HUES64 (cell line): Measurements from ENCODE around the gene SLC48A1.

ENCODE experiments used
- H3K27ac ChIP-seq: 2 replicates; pipeline ENCODE4 v1.7.0; 2013; ENCODE audit warnings: low read depth, low read length, inconsistent platforms
- H3K27me3 ChIP-seq: 2 replicates; pipeline ENCODE4 v1.6.1; 2013; ENCODE audit warnings: mild to moderate bottlenecking, low read length; ENCODE audit not compliant: insufficient read depth
- H3K36me3 ChIP-seq: 2 replicates; pipeline ENCODE4 v1.6.1; 2013; ENCODE audit warnings: mild to moderate bottlenecking, low read length; ENCODE audit not compliant: insufficient read depth
- H3K4me1 ChIP-seq: 2 replicates; pipeline ENCODE4 v1.6.1; 2013; ENCODE audit warnings: mild to moderate bottlenecking, low read length, moderate library complexity; ENCODE audit not compliant: insufficient read depth
- H3K4me3 ChIP-seq: 2 replicates; pipeline ENCODE4 v1.5.1; 2013; ENCODE audit warnings: mild to moderate bottlenecking, low read length, moderate library complexity
- H3K9ac ChIP-seq: 2 replicates; pipeline ENCODE4 v1.6.1; 2013; ENCODE audit warnings: mild to moderate bottlenecking, low read depth, low read length
- H3K9me3 ChIP-seq: 2 replicates; pipeline ENCODE4 v1.6.1; 2013; ENCODE audit warnings: low read depth, low read length; ENCODE audit not compliant: insufficient read depth
- WGBS: fragments of 150-250, 120-280 bp; methylation state at CpG from one replicate; pipeline ENCODE4 v1.1.7; 2013; ENCODE audit warnings: missing lambda C conversion rate; 5-methylcytosine and 5-hydroxymethylcytosine counted together

The SLC48A1 gene

GRCh38 chr12:47773858-47774580 lies 981 bp downstream of the SLC48A1 start:
- H3K9ac ChIP-seq: peak overlapping the region; percentile 63; the same call in 1 of the 2 replicates
- H3K36me3 ChIP-seq: no peaks in the 10 kb centered on the region
- peaks cover 15% of the 10 kb centered on the region for H3K4me1 ChIP-seq
- peak overlapping the region; percentile 68 for H3K4me3 ChIP-seq
- no peaks in the 10 kb centered on the region for H3K9me3 ChIP-seq
- WGBS: 67% methylated on average over 9 of the region's 14 CpGs
- H3K27me3 ChIP-seq: peaks cover 13% of the 10 kb centered on the region
- H3K27ac ChIP-seq: no peak overlapping the region

DNA sequence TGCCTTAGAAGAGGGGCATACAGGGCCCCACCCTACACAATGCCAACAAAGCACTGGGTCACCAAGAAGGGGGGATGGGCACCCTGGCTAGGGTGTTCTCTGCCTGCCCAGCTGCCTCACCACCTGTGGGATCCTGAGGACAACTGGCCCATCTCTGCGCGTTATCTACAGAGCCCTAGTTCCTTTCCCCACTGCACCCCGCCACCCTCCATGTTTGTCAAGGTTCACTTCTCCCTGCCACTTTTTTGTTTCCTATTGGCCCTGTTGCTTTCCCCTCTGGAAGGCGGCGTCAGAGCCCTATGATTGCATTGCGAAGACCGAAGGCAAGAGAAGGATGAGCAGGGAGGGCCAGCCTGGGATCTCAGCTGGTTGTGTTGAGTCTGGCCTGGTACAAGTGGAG lies 1.6 kb downstream of the SLC48A1 start:
- H3K4me3 ChIP-seq: no peak overlapping the region
- no peaks in the 10 kb centered on the region for H3K36me3 ChIP-seq
- 95% methylated on average over 7 of the region's 7 CpGs for WGBS
- H3K4me1 ChIP-seq: peaks cover 14% of the 10 kb centered on the region
- no peak overlapping the region for H3K9ac ChIP-seq
- peaks cover 13% of the 10 kb centered on the region for H3K27me3 ChIP-seq
- H3K27ac ChIP-seq: no peak overlapping the region
- no peaks in the 10 kb centered on the region for H3K9me3 ChIP-seq

- Histone ChIP-seq H3K9ac (no peak overlapping the region), H3K4me1 (peaks cover 14% of the 10 kb centered on the region), H3K27me3 (peaks cover 13% of the 10 kb centered on the region), H3K4me3 (no peak overlapping the region), H3K36me3 (no peaks in the 10 kb centered on the region), H3K27ac (no peak overlapping the region), H3K9me3 (no peaks in the 10 kb centered on the region)
- 89% methylated on average over 10 of the region's 10 CpGs for WGBS
Observed at GRCh38 chr12:47775100-47775911, 2.3 kb downstream of the SLC48A1 start.

GRCh38 chr12:47776471-47777143 lies 3.6 kb downstream of the SLC48A1 start:
- 0 out of 2 replicates have a peak overlapping the region, but pooled peaks have one; percentile 10 for H3K9ac ChIP-seq
- H3K27ac ChIP-seq: no peak overlapping the region
- H3K27me3 ChIP-seq: peaks cover 13% of the 10 kb centered on the region
- H3K9me3 ChIP-seq: no peaks in the 10 kb centered on the region
- H3K4me1 ChIP-seq: peaks cover 14% of the 10 kb centered on the region
- H3K4me3 ChIP-seq: no peak overlapping the region
- no peaks in the 10 kb centered on the region for H3K36me3 ChIP-seq
- WGBS: 96% methylated on average over 4 of the region's 5 CpGs

DNA sequence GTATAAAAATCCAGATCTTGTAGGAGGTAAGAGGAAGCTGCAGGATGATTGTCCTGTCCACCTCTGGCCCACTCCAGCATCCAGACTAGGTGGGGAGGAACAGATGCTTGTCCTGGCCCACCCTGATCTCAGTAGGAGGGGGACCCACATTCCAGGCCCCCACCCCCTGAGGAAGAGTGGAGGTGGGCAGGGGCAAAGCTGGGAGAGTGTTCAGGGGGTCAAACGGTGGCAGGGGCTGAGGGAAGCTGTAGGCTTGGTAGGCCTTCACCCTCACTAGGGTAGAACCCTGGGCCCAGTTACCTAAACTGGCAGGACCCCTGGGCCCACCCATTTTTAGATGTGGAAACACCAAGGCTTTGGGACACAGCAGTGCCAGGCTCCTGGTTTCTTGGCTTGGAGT lies 4.1 kb downstream of the SLC48A1 start:
- H3K4me1 ChIP-seq: peaks cover 14% of the 10 kb centered on the region
- 93% methylated on average over 1 of the region's 1 CpG for WGBS
- no peak overlapping the region for H3K4me3 ChIP-seq
- no peak overlapping the region for H3K9ac ChIP-seq
- H3K27me3 ChIP-seq: peaks cover 13% of the 10 kb centered on the region
- 0 out of 2 replicates have a peak, but pooled peaks cover 4% of the 10 kb centered on the region for H3K36me3 ChIP-seq
- no peaks in the 10 kb centered on the region for H3K9me3 ChIP-seq
- H3K27ac ChIP-seq: no peak overlapping the region

- peaks cover 14% of the 10 kb centered on the region for H3K4me1 ChIP-seq
- H3K36me3 ChIP-seq: peaks cover 5% of the 10 kb centered on the region; the same call in 1 of the 2 replicates
- no peak overlapping the region for H3K4me3 ChIP-seq
- peaks cover 13% of the 10 kb centered on the region for H3K27me3 ChIP-seq
- no peak overlapping the region for H3K9ac ChIP-seq
- no peak overlapping the region for H3K27ac ChIP-seq
- H3K9me3 ChIP-seq: no peaks in the 10 kb centered on the region
- 92% methylated on average over 9 of the region's 9 CpGs for WGBS
Observed at GRCh38 chr12:47777741-47778558, 4.9 kb downstream of the SLC48A1 start.

DNA sequence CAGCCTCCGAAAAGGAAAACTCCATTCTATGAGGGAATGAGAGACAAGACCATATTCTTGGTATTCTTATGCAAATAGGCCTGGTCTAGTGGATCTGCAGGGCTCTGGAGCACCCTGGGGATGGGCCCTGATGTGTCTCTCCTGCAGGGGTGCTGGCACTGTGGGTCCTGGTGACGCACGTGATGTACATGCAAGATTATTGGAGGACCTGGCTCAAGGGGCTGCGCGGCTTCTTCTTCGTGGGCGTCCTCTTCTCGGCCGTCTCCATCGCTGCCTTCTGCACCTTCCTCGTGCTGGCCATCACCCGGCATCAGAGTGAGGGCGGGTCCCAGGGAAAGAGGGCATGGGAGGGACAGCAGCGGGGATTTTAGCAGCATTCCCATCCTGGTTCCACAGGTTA lies 5.8 kb downstream of the SLC48A1 start:
- peaks cover 14% of the 10 kb centered on the region for H3K4me1 ChIP-seq
- no peaks in the 10 kb centered on the region for H3K9me3 ChIP-seq
- 21% methylated on average over 14 of the region's 14 CpGs for WGBS
- no peak overlapping the region for H3K27ac ChIP-seq
- peaks cover 12% of the 10 kb centered on the region for H3K36me3 ChIP-seq
- H3K9ac ChIP-seq: no peak overlapping the region
- H3K27me3 ChIP-seq: peaks cover 7% of the 10 kb centered on the region
- no peak overlapping the region for H3K4me3 ChIP-seq

GRCh38 chr12:47779301-47779942 lies 6.4 kb downstream of the SLC48A1 start:
- H3K27ac ChIP-seq: no peak overlapping the region
- no peak overlapping the region for H3K9ac ChIP-seq
- WGBS: 43% methylated on average over 19 of the region's 19 CpGs
- peaks cover 18% of the 10 kb centered on the region for H3K36me3 ChIP-seq
- H3K27me3 ChIP-seq: peaks cover 2% of the 10 kb centered on the region; the same call in 1 of the 2 replicates
- no peaks in the 10 kb centered on the region for H3K9me3 ChIP-seq
- H3K4me1 ChIP-seq: peaks cover 14% of the 10 kb centered on the region
- no peak overlapping the region for H3K4me3 ChIP-seq

- no peak overlapping the region for H3K9ac ChIP-seq
- no peak overlapping the region for H3K4me3 ChIP-seq
- 79% methylated on average over 11 of the region's 11 CpGs for WGBS
- peaks cover 14% of the 10 kb centered on the region for H3K4me1 ChIP-seq
- no peaks in the 10 kb centered on the region for H3K9me3 ChIP-seq
- H3K27me3 ChIP-seq: no peaks in the 10 kb centered on the region
- peaks cover 24% of the 10 kb centered on the region for H3K36me3 ChIP-seq
- H3K27ac ChIP-seq: no peak overlapping the region
Observed at GRCh38 chr12:47779943-47780504, 7.0 kb downstream of the SLC48A1 start.
